ENCODE data around the gene BCL2A1. TPM values are rescaled to one million over a fixed set of nuclear protein-coding genes. Genes with fewer than 3 reads are reported as not detected.

Gene BCL2A1
- total RNA-seq, 4 donors from 2014 or later = 3.8 to 21.5 TPM; not detected in 2

DNA sequence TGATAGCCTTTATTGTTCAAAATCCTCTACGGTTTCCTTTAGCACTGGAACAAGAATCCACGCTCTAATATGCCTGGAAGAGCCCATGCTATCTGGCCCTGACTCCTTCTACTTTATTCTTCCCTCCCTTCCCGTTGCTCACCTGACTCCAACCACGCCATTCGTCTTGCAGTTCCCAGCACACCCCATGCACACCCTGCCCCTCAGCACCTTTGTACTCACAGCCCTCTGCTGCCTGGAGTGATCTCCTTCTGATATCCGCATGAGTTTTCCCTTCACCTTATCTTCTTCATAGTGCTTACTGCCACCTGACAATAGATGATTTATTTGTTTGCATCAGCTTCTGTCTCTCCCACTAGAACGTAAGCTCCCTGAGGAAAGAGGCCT, 16.6 kb upstream of the BCL2A1 start:
- peak overlapping the region in 2 of 4 donors; percentile 3 to 39 for H3K27ac ChIP-seq
- H3K9me3 ChIP-seq = no peaks in the 10 kb centered on the region
- no peak overlapping the region for H3K4me3 ChIP-seq
- no peaks in the 10 kb centered on the region for H3K27me3 ChIP-seq
- H3K36me3 ChIP-seq = no peaks in the 10 kb centered on the region
- H3K4me1 ChIP-seq = peaks cover 0 to 6% (median 0%) of the 10 kb centered on the region in 4 donors
- peak in 2 of 3 donors; percentile 70 to 72 for DNase-seq
- TF ChIP-seq POLR2A (IDR thresholded peaks at IDR 0.05) (peak in 1 of 2 donors; percentile 30), CTCF (IDR thresholded peaks at IDR 0.05) (peak in 1 of 6 experiments; percentile 22)

DNA sequence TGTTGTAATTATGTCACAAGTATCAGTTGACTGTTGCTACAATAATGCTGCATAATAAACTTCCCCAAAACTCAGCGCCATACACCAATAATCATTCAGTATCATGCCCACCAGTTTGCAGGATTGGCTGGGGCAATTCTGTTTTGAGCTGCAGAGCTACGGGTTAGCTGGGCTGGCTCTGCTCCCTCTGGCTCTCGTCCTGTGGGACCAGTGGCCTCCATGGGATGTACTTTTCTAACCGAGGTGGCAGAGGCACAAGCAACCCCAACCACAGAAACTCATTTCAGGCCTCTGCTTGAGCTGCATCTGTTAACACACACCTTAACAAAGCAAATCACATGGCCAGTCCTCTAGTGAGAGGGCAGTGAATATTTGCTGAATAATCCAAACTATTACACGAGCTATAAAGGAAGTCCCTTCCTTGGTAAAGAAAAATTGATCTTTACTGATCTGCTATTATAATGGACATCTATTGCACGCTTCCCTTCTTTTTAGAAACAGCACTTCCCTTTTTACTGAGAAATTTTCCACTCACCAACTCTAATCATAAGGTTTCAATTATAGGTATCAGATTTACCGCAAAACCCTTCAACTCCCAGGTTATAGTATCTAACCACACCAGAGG, 10.9 kb upstream of the BCL2A1 start:
- H3K9me3 ChIP-seq = no peaks in the 10 kb centered on the region

DNA sequence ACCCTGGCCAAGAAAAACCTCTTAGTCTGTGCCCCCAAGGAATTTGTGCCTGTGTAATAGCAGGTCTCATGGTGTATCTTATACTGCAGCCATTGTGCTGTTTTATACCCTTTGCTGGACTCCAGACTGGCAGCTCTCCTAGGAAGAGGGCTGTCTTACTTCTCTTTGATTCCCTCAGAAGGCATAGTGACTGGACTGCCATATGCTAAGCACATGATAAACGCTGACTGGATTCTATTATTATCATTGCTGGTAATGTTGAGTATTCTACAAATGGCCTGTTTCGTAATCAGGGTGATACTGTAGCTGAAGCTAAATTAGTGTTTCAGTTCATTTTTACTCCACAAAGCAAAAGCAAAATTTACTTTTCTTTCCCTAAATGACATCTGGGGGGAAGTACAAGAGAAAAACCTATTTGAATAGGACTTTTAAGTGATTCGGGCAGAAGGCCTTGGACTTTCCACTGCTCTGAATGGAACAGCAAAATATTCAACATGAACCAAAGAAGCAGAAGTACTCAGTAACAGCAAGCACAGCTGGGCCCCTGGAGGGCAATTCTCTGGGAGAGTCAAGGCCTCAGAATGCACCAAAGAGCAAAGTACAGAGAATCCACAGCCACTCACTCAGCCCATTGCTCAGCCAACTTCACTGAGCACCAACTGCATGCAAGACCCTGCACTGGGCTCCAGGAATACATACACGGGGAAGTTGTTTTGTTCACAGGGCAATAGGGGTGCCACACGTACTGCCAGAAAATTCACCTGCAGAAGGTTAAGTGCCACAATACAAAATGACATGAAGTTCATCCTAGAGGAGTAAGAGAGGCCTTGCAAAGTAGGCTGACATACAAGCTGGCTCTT, 7.9 kb upstream of the BCL2A1 start:
- peak overlapping the region; percentile 27 to 78 (median 60) for H3K27ac ChIP-seq
- DNase-seq = peak; percentile 45 to 72 (median 51)
- TF ChIP-seq CTCF (IDR thresholded peaks at IDR 0.05) = peak in 1 of 6 experiments; percentile 6
- TF ChIP-seq POLR2A (IDR thresholded peaks at IDR 0.05) = no peak
- H3K4me3 ChIP-seq = no peak overlapping the region
- no peaks in the 10 kb centered on the region for H3K36me3 ChIP-seq
- H3K27me3 ChIP-seq = no peaks in the 10 kb centered on the region
- peaks cover 3 to 29% (median 15%) of the 10 kb centered on the region in 4 donors for H3K4me1 ChIP-seq
- H3K9me3 ChIP-seq = no peaks in the 10 kb centered on the region

More for the DNA sequence above, 10.9 kb upstream of the BCL2A1 start:
- no peak overlapping the region for H3K27ac ChIP-seq
- no peak overlapping the region for H3K4me3 ChIP-seq
- peak in 1 of 3 donors; percentile 39 for DNase-seq
- no peaks in the 10 kb centered on the region for H3K36me3 ChIP-seq
- H3K27me3 ChIP-seq = no peaks in the 10 kb centered on the region
- no peak for TF ChIP-seq POLR2A (IDR thresholded peaks at IDR 0.05)
- no peak for TF ChIP-seq CTCF (IDR thresholded peaks at IDR 0.05)
- peaks cover 3 to 26% (median 15%) of the 10 kb centered on the region in 4 donors for H3K4me1 ChIP-seq

- no peaks in the 10 kb centered on the region for H3K27me3 ChIP-seq
- H3K4me1 ChIP-seq = peaks cover 3 to 29% (median 15%) of the 10 kb centered on the region in 4 donors
- H3K36me3 ChIP-seq = no peaks in the 10 kb centered on the region
- no peak overlapping the region for H3K4me3 ChIP-seq
- peak overlapping the region; percentile 27 to 78 (median 60) for H3K27ac ChIP-seq
- no peaks in the 10 kb centered on the region for H3K9me3 ChIP-seq
- peak in 1 of 3 donors; percentile 32 for DNase-seq
- no peak for TF ChIP-seq POLR2A (IDR thresholded peaks at IDR 0.05)
- TF ChIP-seq CTCF (IDR thresholded peaks at IDR 0.05) = no peak
These were observed 7.3 kb upstream of the BCL2A1 start for GRCh38 chr15:79978260-79978654.

- H3K27me3 ChIP-seq = no peaks in the 10 kb centered on the region
- peak in 2 of 3 donors; percentile 52 to 65 for DNase-seq
- peak overlapping the region; percentile 27 to 78 (median 60) for H3K27ac ChIP-seq
- no peak overlapping the region for H3K4me3 ChIP-seq
- no peaks in the 10 kb centered on the region for H3K9me3 ChIP-seq
- H3K36me3 ChIP-seq = no peaks in the 10 kb centered on the region
- TF ChIP-seq POLR2A (IDR thresholded peaks at IDR 0.05) (no peak), CTCF (IDR thresholded peaks at IDR 0.05) (no peak)
- peaks cover 3 to 29% (median 15%) of the 10 kb centered on the region in 4 donors for H3K4me1 ChIP-seq
These were observed 6.5 kb upstream of the BCL2A1 start for GRCh38 chr15:79977431-79978054.
